ENCODE results near the gene TM2D3.

DNA sequence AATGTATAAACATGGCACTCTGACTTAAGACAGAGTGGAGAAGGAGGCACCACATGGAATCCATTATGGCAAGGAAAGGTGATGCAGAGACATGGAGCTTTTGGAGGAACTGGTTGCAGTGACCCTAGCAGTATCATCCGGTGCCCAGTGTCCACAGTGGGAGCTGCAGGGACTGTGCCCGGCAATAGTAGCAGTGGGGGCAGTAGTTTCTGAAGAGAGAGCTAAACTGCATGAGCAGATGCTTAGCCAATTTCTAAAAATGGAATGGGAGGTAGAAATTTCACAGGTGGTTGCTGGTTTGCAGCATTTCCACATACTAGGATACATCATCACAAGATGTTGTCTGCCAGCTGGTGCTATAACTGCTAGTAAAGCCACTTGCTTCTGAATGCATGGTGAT is 7.8 kb upstream of the TM2D3 start:
- no peak for TF ChIP-seq CTCF (IDR thresholded peaks at IDR 0.05)
- no peak for TF ChIP-seq POLR2A (IDR thresholded peaks at IDR 0.05)
